ENCODE measurements around the gene BCAS3.

Gene BCAS3

DNA sequence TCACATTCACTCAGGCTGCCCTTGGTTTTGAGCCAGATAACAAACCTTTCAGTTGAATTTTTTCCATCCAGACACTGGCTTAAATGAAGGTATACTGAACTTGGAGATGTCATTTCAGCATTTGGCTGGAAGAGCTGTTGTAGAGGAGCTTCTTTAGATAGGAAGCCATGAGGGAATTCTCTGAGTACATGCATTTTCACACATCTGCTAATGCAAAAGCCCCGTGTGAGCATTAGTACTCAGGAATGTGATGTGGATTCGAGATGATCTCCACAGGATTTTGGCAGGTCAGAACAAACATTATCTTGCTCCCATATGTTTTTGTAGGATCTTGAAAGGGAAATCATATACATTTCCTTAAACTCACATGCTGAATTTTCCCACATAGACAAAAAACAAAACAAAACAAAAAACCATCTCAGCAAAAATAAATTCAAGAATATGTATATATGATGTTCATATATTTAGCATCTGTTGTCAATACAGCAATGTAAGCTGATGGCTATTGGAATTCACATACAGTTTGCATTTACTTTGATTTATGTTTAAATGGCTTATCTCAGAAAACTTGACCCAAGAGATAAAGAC, 444.8 kb downstream of the BCAS3 start:
- Histone ChIP-seq H3K9me2 (replicated peaks; ENCODE audit: control insufficient read depth, low read length) (no peaks in the 10 kb centered on the region), H3K79me2 (ENCODE audit: control insufficient read depth, low read length) (no peaks in the 10 kb centered on the region), H3K4me2 (ENCODE audit: low read length) (no peak overlapping the region), H3F3A (ENCODE audit: control insufficient read depth, insufficient read depth) (no peaks in the 10 kb centered on the region), H3K27me3 (ENCODE audit: control insufficient read depth, low read length) (0 out of 2 replicates have a peak, but pooled peaks cover 3% of the 10 kb centered on the region), H3K9me3 (ENCODE audit: control insufficient read depth, insufficient read depth, low read length) (no peaks in the 10 kb centered on the region), H4K20me1 (ENCODE audit: control insufficient read depth, insufficient read depth, low read depth, low read length) (no peaks in the 10 kb centered on the region), H3K4me3 (ENCODE audit: low read length) (no peak overlapping the region), H3K27ac (ENCODE audit: low read depth, low read length) (no peak overlapping the region), H3K4me1 (ENCODE audit: control insufficient read depth, low read length) (no peaks in the 10 kb centered on the region), H3K36me3 (ENCODE audit: control insufficient read depth, low read length) (no peaks in the 10 kb centered on the region)
- TF ChIP-seq EZH2phosphoT487 (IDR thresholded peaks at IDR 0.05; ENCODE audit: borderline replicate concordance, low read length), result no peak
- TF ChIP-seq, protein P1, sequence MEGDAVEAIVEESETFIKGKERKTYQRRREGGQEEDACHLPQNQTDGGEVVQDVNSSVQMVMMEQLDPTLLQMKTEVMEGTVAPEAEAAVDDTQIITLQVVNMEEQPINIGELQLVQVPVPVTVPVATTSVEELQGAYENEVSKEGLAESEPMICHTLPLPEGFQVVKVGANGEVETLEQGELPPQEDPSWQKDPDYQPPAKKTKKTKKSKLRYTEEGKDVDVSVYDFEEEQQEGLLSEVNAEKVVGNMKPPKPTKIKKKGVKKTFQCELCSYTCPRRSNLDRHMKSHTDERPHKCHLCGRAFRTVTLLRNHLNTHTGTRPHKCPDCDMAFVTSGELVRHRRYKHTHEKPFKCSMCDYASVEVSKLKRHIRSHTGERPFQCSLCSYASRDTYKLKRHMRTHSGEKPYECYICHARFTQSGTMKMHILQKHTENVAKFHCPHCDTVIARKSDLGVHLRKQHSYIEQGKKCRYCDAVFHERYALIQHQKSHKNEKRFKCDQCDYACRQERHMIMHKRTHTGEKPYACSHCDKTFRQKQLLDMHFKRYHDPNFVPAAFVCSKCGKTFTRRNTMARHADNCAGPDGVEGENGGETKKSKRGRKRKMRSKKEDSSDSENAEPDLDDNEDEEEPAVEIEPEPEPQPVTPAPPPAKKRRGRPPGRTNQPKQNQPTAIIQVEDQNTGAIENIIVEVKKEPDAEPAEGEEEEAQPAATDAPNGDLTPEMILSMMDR (IDR thresholded peaks at IDR 0.05; ENCODE audit: low read depth, low read length, poor library complexity, severe bottlenecking), result no peak

DNA sequence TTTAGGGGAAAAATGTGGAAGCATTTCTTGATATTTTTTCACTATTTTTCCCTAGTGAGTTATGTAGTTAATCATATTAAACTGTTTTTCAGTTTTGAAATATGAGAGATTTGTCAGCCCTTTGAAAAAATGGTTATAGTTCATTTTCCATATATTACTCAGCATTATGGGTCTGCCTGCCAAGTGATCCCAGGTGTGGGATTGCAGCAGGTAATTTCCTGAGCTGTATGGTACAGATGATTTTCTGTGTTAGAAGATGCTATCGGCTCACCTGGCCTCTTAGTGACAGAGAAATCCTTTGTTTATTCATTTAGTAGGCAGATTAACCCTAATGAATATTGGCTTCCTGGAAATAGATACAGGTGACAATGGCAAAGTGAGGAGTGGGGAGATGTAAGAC, 446.9 kb downstream of the BCAS3 start:
- H3K4me2 ChIP-seq (ENCODE audit: low read length), result no peak overlapping the region

DNA sequence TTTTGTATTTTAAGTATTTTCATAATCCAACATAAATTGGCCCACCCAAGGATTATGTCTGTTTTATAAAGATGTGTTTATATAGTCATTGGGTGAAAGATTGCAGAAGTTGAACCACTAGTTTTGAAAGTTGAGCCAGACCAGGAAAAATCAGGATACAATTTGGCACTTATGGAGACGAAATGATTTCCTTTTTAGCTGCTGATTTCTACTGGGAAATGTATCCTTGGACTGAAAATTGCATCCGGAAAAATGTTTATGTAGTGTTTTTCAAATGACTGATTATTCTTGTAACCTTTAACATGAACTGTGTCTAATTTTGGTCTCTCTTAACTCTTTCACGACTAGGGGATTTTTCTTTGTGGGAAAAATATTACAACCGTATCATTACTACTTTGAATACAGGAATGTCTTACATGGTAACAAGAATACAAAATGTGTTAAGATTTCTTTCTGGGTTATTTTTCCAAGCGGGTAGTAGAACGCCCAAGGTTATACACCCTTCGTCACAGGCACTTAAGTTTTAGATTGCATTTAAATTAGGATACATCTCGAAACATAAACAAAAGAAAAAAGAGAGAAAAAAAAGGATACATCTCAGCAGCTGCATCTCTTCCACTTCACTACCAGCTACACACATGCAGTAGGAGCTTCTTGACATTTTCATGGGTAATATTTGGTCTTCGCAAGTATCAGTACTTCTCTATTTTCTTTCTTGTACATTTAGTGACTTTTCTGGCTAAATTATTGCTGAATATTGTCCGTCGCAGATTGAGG, 449.0 kb downstream of the BCAS3 start:
- Histone ChIP-seq H3K36me3 (ENCODE audit: control insufficient read depth, low read length) (no peaks in the 10 kb centered on the region), H3K4me2 (ENCODE audit: low read length) (no peak overlapping the region), H3K27me3 (ENCODE audit: control insufficient read depth, low read length) (0 out of 2 replicates have a peak, but pooled peaks cover 3% of the 10 kb centered on the region), H3K4me1 (ENCODE audit: control insufficient read depth, low read length) (no peaks in the 10 kb centered on the region), H3K9me3 (ENCODE audit: control insufficient read depth, insufficient read depth, low read length) (no peaks in the 10 kb centered on the region), H3K9me2 (replicated peaks; ENCODE audit: control insufficient read depth, low read length) (no peaks in the 10 kb centered on the region), H3F3A (ENCODE audit: control insufficient read depth, insufficient read depth) (no peaks in the 10 kb centered on the region), H3K4me3 (ENCODE audit: low read length) (no peak overlapping the region), H4K20me1 (ENCODE audit: control insufficient read depth, insufficient read depth, low read depth, low read length) (no peaks in the 10 kb centered on the region), H3K79me2 (ENCODE audit: control insufficient read depth, low read length) (no peaks in the 10 kb centered on the region), H3K27ac (ENCODE audit: low read depth, low read length) (no peak overlapping the region)
- no peak for TF ChIP-seq EZH2phosphoT487 (IDR thresholded peaks at IDR 0.05; ENCODE audit: borderline replicate concordance, low read length)
- TF ChIP-seq, protein P1 (IDR thresholded peaks at IDR 0.05; ENCODE audit: low read depth, low read length, poor library complexity, severe bottlenecking), result no peak

More for the DNA sequence above, 446.9 kb downstream of the BCAS3 start:
- H4K20me1 ChIP-seq (ENCODE audit: control insufficient read depth, insufficient read depth, low read depth, low read length), result no peaks in the 10 kb centered on the region
- TF ChIP-seq, protein P1 (IDR thresholded peaks at IDR 0.05; ENCODE audit: low read depth, low read length, poor library complexity, severe bottlenecking), result no peak
- no peak for TF ChIP-seq EZH2phosphoT487 (IDR thresholded peaks at IDR 0.05; ENCODE audit: borderline replicate concordance, low read length)
- no peaks in the 10 kb centered on the region for H3K36me3 ChIP-seq (ENCODE audit: control insufficient read depth, low read length)
- H3K9me3 ChIP-seq (ENCODE audit: control insufficient read depth, insufficient read depth, low read length), result no peaks in the 10 kb centered on the region
- no peak overlapping the region for H3K27ac ChIP-seq (ENCODE audit: low read depth, low read length)
- H3K9me2 ChIP-seq (replicated peaks; ENCODE audit: control insufficient read depth, low read length), result no peaks in the 10 kb centered on the region
- no peaks in the 10 kb centered on the region for H3K79me2 ChIP-seq (ENCODE audit: control insufficient read depth, low read length)
- no peaks in the 10 kb centered on the region for H3F3A ChIP-seq (ENCODE audit: control insufficient read depth, insufficient read depth)
- no peak overlapping the region for H3K4me3 ChIP-seq (ENCODE audit: low read length)
- 0 out of 2 replicates have a peak, but pooled peaks cover 3% of the 10 kb centered on the region for H3K27me3 ChIP-seq (ENCODE audit: control insufficient read depth, low read length)
- no peaks in the 10 kb centered on the region for H3K4me1 ChIP-seq (ENCODE audit: control insufficient read depth, low read length)

Data from DOHH2 (cell line).